HL-60 (cell line): Measurements from ENCODE around the gene PALLD.

Experiments
- DNase-seq, 2 experiments: peaks; one replicate each; pipeline ENCODE4 v3.0.0-alpha.2; 2010 to 2020; ENCODE audit warnings: low read depth in 1 of 2, low spot score in 1 of 2
- H3K27ac ChIP-seq: fragments of 250-450 bp; sonication (Bioruptor Pico); replicated peaks from 2 replicates; pipeline ENCODE4 v1.5.1; 2020; ENCODE audit warnings: mild to moderate bottlenecking, moderate library complexity
- H3K27me3 ChIP-seq: fragments of 250-450 bp; sonication (Bioruptor Pico); 2 replicates; pipeline ENCODE4 v1.5.1; 2021; ENCODE audit warnings: mild to moderate bottlenecking, moderate library complexity; ENCODE audit not compliant: insufficient read depth, poor library complexity, severe bottlenecking
- H3K4me3 ChIP-seq: replicated peaks from 2 replicates; pipeline ENCODE4 v1.5.1; 2011; ENCODE audit warnings: mild to moderate bottlenecking, control low read depth, low read length; ENCODE audit not compliant: insufficient read depth
- GABPA ChIP-seq: IDR thresholded peaks from 2 replicates; pipeline ENCODE4 v1.6.1; 2012; ENCODE audit warnings: low read depth
- POLR2AphosphoS5 ChIP-seq: IDR thresholded peaks from 2 replicates; pipeline ENCODE4 v1.6.1; 2012; ENCODE audit warnings: low read depth
- SPI1 ChIP-seq: IDR thresholded peaks from 2 replicates; pipeline ENCODE4 v1.6.1; 2012; ENCODE audit warnings: low read depth, mild to moderate bottlenecking, borderline replicate concordance
- TF ChIP-seq, protein P1 (sequence below): IDR thresholded peaks from one replicate; pipeline ENCODE4 v1.5.1; 2011; ENCODE audit warnings: low read length, control low read depth, inconsistent platforms; ENCODE audit not compliant: insufficient read depth
- TF ChIP-seq, protein P2 (sequence below): IDR thresholded peaks from 2 replicates; pipeline ENCODE4 v1.6.1; 2012; ENCODE audit warnings: low read depth; ENCODE audit not compliant: insufficient replicate concordance

The PALLD gene

DNA sequence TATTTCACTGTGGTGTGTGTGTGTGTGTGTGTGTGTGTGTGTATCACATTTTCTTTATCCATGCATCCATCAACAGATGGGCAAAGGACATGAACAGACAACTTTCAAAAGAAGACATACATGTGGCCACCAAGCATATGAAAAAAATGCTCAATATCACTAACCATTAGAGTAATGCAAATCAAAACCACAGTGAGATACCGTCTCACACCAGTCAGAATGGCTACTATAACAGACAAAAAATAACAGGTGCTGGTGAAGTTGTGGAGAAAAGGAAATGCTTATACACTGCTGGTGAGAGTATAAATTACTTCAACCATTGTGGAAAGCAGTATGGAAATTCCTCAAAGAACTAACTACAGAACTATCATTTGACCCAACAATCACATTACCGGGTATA lies 83.4 kb downstream of the PALLD start:
- TF ChIP-seq SPI1: no peak
- TF ChIP-seq GABPA: no peak
- TF ChIP-seq, protein P1, sequence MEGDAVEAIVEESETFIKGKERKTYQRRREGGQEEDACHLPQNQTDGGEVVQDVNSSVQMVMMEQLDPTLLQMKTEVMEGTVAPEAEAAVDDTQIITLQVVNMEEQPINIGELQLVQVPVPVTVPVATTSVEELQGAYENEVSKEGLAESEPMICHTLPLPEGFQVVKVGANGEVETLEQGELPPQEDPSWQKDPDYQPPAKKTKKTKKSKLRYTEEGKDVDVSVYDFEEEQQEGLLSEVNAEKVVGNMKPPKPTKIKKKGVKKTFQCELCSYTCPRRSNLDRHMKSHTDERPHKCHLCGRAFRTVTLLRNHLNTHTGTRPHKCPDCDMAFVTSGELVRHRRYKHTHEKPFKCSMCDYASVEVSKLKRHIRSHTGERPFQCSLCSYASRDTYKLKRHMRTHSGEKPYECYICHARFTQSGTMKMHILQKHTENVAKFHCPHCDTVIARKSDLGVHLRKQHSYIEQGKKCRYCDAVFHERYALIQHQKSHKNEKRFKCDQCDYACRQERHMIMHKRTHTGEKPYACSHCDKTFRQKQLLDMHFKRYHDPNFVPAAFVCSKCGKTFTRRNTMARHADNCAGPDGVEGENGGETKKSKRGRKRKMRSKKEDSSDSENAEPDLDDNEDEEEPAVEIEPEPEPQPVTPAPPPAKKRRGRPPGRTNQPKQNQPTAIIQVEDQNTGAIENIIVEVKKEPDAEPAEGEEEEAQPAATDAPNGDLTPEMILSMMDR: no peak
- no peak for TF ChIP-seq POLR2AphosphoS5
- no peak for DNase-seq
- Histone ChIP-seq H3K4me3 (no peak overlapping the region), H3K27ac (no peak overlapping the region), H3K27me3 (peaks cover 3% of the 10 kb centered on the region)

DNA sequence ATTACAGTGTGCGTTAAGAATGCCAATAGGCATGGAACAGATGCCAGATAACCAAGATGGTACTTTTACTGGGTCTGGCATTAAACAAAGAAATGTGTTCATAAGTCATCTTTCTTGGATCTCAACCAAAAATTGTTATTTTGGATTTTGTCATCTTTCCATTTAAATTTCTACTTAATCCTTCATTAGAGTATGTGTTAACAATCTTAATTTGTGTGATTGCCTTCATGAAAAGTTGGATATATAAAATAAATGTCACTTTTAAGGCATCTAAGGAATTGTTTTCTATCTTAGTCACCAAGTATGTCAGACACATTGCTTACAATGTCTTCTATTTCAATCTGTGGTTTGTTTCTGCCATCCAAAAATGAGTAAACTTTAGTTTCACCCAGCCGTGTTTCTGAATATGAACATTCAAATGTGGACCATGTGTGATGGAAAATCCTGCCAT lies 87.5 kb downstream of the PALLD start:
- Histone ChIP-seq H3K27ac (no peak overlapping the region), H3K27me3 (peaks cover 3% of the 10 kb centered on the region), H3K4me3 (no peak overlapping the region)
- no peak for DNase-seq
- TF ChIP-seq, protein P1: no peak
- TF ChIP-seq POLR2AphosphoS5 (no peak), SPI1 (no peak), GABPA (no peak)
- TF ChIP-seq, protein P2, sequence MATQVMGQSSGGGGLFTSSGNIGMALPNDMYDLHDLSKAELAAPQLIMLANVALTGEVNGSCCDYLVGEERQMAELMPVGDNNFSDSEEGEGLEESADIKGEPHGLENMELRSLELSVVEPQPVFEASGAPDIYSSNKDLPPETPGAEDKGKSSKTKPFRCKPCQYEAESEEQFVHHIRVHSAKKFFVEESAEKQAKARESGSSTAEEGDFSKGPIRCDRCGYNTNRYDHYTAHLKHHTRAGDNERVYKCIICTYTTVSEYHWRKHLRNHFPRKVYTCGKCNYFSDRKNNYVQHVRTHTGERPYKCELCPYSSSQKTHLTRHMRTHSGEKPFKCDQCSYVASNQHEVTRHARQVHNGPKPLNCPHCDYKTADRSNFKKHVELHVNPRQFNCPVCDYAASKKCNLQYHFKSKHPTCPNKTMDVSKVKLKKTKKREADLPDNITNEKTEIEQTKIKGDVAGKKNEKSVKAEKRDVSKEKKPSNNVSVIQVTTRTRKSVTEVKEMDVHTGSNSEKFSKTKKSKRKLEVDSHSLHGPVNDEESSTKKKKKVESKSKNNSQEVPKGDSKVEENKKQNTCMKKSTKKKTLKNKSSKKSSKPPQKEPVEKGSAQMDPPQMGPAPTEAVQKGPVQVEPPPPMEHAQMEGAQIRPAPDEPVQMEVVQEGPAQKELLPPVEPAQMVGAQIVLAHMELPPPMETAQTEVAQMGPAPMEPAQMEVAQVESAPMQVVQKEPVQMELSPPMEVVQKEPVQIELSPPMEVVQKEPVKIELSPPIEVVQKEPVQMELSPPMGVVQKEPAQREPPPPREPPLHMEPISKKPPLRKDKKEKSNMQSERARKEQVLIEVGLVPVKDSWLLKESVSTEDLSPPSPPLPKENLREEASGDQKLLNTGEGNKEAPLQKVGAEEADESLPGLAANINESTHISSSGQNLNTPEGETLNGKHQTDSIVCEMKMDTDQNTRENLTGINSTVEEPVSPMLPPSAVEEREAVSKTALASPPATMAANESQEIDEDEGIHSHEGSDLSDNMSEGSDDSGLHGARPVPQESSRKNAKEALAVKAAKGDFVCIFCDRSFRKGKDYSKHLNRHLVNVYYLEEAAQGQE: no peak

DNA sequence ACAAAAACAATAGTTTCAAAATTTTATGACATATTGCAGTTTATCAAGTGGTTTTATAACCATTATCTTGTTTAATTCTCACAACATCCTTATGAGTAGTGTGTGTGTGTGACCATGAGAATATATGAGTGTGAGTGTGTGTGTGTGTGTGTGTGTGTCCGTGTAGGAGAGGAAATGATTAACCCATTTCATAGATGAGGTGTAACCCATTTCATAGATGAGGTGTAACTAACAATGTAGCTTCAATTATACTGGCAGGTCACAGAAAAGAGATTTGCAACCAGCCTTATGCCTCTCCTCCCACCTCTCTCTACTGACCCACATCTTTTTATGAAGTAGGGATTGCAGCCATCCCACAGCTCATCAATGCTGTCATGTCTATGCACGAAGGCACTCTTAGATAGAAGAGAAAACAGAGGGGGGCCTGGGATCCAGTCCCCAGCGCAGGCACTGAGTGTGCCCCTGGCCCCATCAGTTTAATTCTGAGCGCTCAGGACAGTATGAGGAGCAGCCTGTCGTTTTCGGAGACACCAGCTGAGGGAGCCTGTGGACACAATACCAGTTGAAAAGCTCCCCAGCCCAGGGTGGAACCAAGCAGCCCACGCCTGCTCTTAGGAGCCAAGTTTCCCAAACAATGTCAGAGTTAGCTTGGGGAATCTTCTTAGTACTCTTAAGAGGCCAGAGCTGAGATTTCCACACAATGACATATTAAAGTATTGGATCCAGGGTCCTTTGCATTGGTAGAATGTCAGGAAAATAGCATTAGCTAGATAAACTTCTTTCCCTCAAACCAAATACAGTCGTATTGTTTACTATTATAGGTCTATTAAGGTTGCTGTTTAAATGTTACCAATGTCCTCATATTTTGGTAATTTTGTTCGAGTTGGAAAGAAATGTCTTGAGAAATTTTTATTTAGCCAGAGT lies 88.6 kb downstream of the PALLD start:
- peak in 1 of 2 experiments; percentile 28 for DNase-seq
- no peak overlapping the region for H3K4me3 ChIP-seq
- TF ChIP-seq, protein P1: peak; percentile 30
- TF ChIP-seq SPI1: no peak
- H3K27me3 ChIP-seq: peaks cover 4% of the 10 kb centered on the region
- no peak overlapping the region for H3K27ac ChIP-seq

DNA sequence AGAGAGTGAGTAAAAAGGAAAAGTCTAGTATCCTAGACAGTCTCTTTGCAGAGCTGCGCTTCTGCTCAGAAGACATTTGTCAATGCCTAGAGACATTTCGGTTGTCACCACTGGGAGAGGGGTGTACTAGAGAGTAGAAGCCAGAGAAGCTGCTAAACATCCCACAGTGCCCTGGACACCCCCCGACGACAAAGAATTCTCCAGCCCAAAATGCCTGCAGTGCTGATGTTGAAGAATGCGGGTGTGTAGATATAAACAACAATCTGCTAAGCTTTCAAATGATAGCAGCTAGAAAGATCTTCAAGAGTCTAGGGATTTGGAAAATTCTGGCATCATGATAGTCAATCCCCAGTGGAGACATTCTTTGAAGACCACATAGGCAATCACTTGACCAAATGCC lies 90.1 kb downstream of the PALLD start:
- peaks cover 6% of the 10 kb centered on the region for H3K27me3 ChIP-seq
- TF ChIP-seq POLR2AphosphoS5 (no peak), GABPA (no peak), SPI1 (no peak)
- TF ChIP-seq, protein P2: no peak
- TF ChIP-seq, protein P1: no peak
- H3K4me3 ChIP-seq: no peak overlapping the region
- no peak overlapping the region for H3K27ac ChIP-seq
- no peak for DNase-seq
